ENCODE data around the gene TCOF1.

DNA sequence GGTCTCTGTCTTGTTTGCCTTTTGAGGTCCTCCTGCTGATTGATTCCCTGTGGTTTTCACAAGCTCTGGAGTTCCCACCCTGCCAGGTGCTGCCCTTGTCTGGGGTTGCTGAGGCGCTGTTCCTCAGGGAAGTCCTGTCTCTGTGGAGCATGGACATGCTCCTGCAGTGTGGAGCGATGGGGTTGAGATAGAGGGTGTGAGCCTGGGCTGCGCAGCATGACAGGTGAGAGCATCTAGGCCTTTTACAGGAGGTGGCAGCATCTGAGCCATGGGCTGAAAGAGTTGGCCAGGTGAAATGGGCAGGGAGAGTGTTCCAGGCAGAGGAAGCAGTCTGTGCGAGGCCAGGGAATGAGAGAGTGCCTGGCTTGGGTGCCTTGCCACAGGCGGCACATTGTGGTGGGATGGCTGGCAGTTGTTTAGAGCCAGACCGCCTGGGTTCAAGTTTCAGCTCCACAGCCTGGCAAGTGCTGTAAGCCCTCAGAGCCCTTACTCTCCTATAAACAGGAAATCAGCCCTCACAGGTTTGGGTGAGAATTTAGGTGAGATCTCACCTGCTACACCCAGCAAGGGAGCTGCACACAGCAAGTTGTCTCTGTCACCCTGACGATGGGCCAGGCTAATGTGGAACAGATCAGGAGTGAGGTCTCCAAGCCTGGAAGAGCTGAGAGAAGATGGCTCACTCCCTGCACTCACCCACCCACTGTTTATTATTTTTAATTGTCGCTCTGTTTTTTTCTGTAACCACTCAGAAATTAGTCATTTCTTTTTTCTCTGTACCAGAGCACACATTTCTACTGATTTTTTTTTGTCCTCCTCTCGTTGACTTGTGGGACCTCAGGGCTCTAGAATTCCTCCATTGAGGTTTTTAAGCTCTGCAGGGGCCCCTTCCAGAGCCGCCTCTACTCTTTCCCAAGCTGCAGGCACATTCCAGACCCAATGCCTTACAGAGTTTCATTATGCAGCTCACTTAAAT lies 19.6 kb downstream of the TCOF1 start:
- TF ChIP-seq, protein P1, sequence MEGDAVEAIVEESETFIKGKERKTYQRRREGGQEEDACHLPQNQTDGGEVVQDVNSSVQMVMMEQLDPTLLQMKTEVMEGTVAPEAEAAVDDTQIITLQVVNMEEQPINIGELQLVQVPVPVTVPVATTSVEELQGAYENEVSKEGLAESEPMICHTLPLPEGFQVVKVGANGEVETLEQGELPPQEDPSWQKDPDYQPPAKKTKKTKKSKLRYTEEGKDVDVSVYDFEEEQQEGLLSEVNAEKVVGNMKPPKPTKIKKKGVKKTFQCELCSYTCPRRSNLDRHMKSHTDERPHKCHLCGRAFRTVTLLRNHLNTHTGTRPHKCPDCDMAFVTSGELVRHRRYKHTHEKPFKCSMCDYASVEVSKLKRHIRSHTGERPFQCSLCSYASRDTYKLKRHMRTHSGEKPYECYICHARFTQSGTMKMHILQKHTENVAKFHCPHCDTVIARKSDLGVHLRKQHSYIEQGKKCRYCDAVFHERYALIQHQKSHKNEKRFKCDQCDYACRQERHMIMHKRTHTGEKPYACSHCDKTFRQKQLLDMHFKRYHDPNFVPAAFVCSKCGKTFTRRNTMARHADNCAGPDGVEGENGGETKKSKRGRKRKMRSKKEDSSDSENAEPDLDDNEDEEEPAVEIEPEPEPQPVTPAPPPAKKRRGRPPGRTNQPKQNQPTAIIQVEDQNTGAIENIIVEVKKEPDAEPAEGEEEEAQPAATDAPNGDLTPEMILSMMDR (IDR thresholded peaks at IDR 0.05; ENCODE audit: low read depth, low read length), result no peak
- TF ChIP-seq EZH2phosphoT487 (IDR thresholded peaks at IDR 0.05; ENCODE audit: low read depth), result no peak

Data from OCI-LY3 (cell line).